CD4-positive, alpha-beta T cell (primary cell): Measurements from ENCODE around the gene KRTAP4-16. TPM values are rescaled to one million over a fixed set of nuclear protein-coding genes. Genes with fewer than 3 reads are reported as not detected.
"Not testable (repeated sequence)": the region's sequence is repeated elsewhere in the genome, so short reads cannot be mapped to it uniquely, and the experiment has no call there.

ENCODE experiments used
- ATAC-seq: fragments of 200-7000 bp; cut with Tn5 transposase; one replicate; pipeline ENCODE4 v1.10.0; 2022; ENCODE audit warnings: mild to moderate bottlenecking; ENCODE audit not compliant: poor library complexity
- CTCF ChIA-PET: fragments of 350-600 bp; sonication (Branson Sonifier 250); formaldehyde crosslinking; loops from one replicate; lab custom pipeline; 2021; ENCODE audit warnings: antibody characterized with exemption, inconsistent platforms; lab: Charles Lee
- POLR2A ChIA-PET: fragments of 350-600 bp; sonication (Branson Sonifier 250); formaldehyde crosslinking; loops from one replicate; lab custom pipeline; 2021; ENCODE audit warnings: antibody characterized with exemption, inconsistent platforms; lab: Charles Lee
- DNase-seq, 14 experiments: peaks; one replicate each; pipeline ENCODE4 v3.0.0-alpha.2; 2013 to 2020; ENCODE audit warnings: mixed read lengths in 2 of 14
- H3K27ac ChIP-seq, 2 donors: one replicate each; pipeline versions ENCODE4 v1.5.1 to v1.7.0; 2013; ENCODE audit warnings: low read length in 2 of 2, low read depth in 1 of 2, mild to moderate bottlenecking in 1 of 2
- H3K27me3 ChIP-seq, 2 experiments: 1 replicate in 1 of 2; 2 replicates in 1 of 2; pipeline versions ENCODE4 v1.6.1 to v1.7.0; 2013; ENCODE audit warnings: low read length in 2 of 2, control low read depth in 1 of 2, mild to moderate bottlenecking in 1 of 2, moderate library complexity in 1 of 2; ENCODE audit not compliant: insufficient read depth in 2 of 2, control insufficient read depth in 1 of 2
- H3K36me3 ChIP-seq: one replicate; pipeline ENCODE4 v1.6.1; 2013; ENCODE audit warnings: low read length, control low read depth; ENCODE audit not compliant: insufficient read depth
- H3K4me1 ChIP-seq: one replicate; pipeline ENCODE4 v1.6.1; 2013; ENCODE audit warnings: low read length, control low read depth; ENCODE audit not compliant: insufficient read depth
- H3K4me3 ChIP-seq: one replicate; pipeline ENCODE4 v1.5.1; 2013; ENCODE audit warnings: mild to moderate bottlenecking, low read length, moderate library complexity
- H3K9me3 ChIP-seq, 2 experiments: 1 replicate in 1 of 2; 2 replicates in 1 of 2; pipeline versions ENCODE4 v1.6.1 to v1.7.0; 2013; ENCODE audit warnings: low read length in 2 of 2, mild to moderate bottlenecking in 2 of 2, control low read depth in 1 of 2, moderate library complexity in 1 of 2; ENCODE audit not compliant: control insufficient read depth in 1 of 2, insufficient read depth in 1 of 2
- H3K27ac Mint-ChIP-seq: one replicate; pipeline ENCODE4 v1.8.0; 2020; ENCODE audit warnings: mixed read lengths
- H3K27me3 Mint-ChIP-seq: one replicate; pipeline ENCODE4 v1.8.0; 2021; ENCODE audit warnings: mixed read lengths
- H3K36me3 Mint-ChIP-seq: one replicate; pipeline ENCODE4 v1.8.0; 2021; ENCODE audit warnings: low read depth, mixed read lengths
- H3K4me1 Mint-ChIP-seq: one replicate; pipeline ENCODE4 v1.8.0; 2021; ENCODE audit warnings: low read depth, mixed read lengths
- H3K4me3 Mint-ChIP-seq: one replicate; pipeline ENCODE4 v1.8.0; 2020; ENCODE audit warnings: mild to moderate bottlenecking, mixed read lengths
- H3K9me3 Mint-ChIP-seq: one replicate; pipeline ENCODE4 v1.8.0; 2020; ENCODE audit warnings: mixed read lengths
- intact Hi-C, 2 experiments: fragments of 100-400 bp; cut with DNase I in 1 of 2; cut with micrococcal nuclease in 1 of 2; formaldehyde crosslinking; loops; one replicate each; pipeline versions ENCODE4 v1.15.1 to v1.9.0; 2023 to 2025; cut with DNase I, micrococcal nuclease
- total RNA-seq, 174 experiments: library from RNA in 2 of 174; stranded (reverse) in 2 of 174; gene quantifications; one replicate each; pipeline ENCODE4 v1.2.3 and lab custom pipeline; 2021 to 2026
- TF ChIP-seq, protein P1 (sequence below): fragments of 200-600 bp; IDR thresholded peaks from one replicate; pipeline ENCODE4 v1.8.0; 2022; ENCODE audit warnings: antibody characterized with exemption, mild to moderate bottlenecking

The KRTAP4-16 gene
- total RNA-seq, 2 experiments from 2014 or later, result not detected

DNA sequence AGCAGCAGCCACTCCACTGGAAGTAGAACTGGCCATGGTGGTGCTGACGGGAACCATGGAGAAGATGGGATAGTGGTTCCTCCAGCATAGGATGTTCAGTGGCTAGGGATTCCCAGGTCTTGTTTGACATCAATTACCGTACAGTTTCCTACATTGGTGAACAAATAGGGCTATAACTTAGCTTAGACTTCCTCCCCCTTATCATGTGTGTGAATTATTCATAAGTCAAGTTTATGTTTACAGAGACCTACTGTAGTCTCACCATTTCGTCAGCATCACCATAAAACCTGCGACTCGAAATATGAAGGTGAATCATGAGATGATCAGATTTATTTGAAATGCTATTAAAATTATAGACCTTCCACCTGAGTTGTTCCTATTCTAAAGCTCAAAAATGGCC lies 43.3 kb downstream of the KRTAP4-16 start:
- POLR2A ChIA-PET, result no interaction called here
- peaks cover 0 to 10% of the 10 kb centered on the region in 2 experiments for H3K27me3 ChIP-seq
- peaks cover 7% of the 10 kb centered on the region for H3K9me3 Mint-ChIP-seq

DNA sequence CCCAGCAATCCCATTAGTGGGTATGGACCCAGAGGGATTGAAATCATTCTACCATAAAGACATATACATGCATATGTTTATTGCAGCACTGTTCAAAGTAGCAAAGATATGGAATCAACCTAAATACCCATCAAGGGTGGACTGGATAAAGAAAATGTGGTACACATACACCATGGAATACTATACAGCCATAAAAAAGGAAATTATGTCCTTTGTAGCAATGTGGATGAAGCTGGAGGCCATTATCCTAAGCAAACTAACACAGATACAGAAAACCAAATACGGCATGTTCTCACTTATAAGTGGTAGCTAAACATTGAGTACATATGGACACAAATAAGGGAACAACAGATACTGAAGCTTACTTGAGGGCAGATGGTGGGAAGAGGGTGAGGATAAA lies 44.5 kb downstream of the KRTAP4-16 start:
- POLR2A ChIA-PET, result no interaction called here
- no peak overlapping the region for H3K4me3 ChIP-seq
- H3K4me3 Mint-ChIP-seq, result no peak overlapping the region

More for the DNA sequence above, 43.3 kb downstream of the KRTAP4-16 start:
- Histone ChIP-seq H3K27ac (no peak overlapping the region), H3K9me3 (no peaks in the 10 kb centered on the region), H3K36me3 (no peaks in the 10 kb centered on the region), H3K4me3 (no peak overlapping the region), H3K4me1 (no peaks in the 10 kb centered on the region)
- no peaks in the 10 kb centered on the region for H3K36me3 Mint-ChIP-seq
- intact Hi-C loops, result no loop called here
- ATAC-seq (no peak), DNase-seq (no peak)
- H3K27ac Mint-ChIP-seq, result no peak overlapping the region
- peaks cover 72% of the 10 kb centered on the region for H3K27me3 Mint-ChIP-seq
- no peaks in the 10 kb centered on the region for H3K4me1 Mint-ChIP-seq
- CTCF ChIA-PET, result no interaction called here
- no peak overlapping the region for H3K4me3 Mint-ChIP-seq
- TF ChIP-seq, protein P1, sequence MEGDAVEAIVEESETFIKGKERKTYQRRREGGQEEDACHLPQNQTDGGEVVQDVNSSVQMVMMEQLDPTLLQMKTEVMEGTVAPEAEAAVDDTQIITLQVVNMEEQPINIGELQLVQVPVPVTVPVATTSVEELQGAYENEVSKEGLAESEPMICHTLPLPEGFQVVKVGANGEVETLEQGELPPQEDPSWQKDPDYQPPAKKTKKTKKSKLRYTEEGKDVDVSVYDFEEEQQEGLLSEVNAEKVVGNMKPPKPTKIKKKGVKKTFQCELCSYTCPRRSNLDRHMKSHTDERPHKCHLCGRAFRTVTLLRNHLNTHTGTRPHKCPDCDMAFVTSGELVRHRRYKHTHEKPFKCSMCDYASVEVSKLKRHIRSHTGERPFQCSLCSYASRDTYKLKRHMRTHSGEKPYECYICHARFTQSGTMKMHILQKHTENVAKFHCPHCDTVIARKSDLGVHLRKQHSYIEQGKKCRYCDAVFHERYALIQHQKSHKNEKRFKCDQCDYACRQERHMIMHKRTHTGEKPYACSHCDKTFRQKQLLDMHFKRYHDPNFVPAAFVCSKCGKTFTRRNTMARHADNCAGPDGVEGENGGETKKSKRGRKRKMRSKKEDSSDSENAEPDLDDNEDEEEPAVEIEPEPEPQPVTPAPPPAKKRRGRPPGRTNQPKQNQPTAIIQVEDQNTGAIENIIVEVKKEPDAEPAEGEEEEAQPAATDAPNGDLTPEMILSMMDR, result no peak

DNA sequence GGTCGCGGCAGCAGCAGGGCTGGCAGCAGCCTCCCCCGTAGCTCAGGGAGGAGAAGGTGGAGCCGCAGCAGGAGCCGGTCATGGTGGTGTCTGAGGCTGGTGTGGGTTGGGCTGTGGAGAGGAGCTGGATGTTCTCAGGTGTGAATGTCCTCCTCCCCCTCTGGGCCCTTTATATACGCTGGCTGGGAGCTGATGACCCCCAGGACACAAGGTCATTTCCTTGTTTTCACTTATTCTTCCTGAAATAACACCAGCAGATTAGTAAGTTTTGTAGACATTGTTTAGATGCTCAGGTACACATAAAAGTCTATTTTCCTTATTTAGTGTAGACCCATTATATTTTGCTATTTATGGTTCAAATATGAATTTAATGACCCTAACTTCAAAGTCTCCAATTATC lies 46.9 kb downstream of the KRTAP4-16 start, which contains the start of gene KRTAP2-2:
TSS of gene KRTAP2-2 (minus strand) at position 101 of the 400 bp plus-strand sequence. CDS start at position 82, 19 bp downstream.
- H3K36me3 Mint-ChIP-seq, H3K4me3 Mint-ChIP-seq, CTCF ChIA-PET, H3K9me3 Mint-ChIP-seq, ATAC-seq, H3K27me3 ChIP-seq, H3K4me1 Mint-ChIP-seq, H3K27ac Mint-ChIP-seq, H3K36me3 ChIP-seq, POLR2A ChIA-PET, H3K4me1 ChIP-seq, H3K9me3 ChIP-seq, H3K27ac ChIP-seq, H3K4me3 ChIP-seq, DNase-seq: not testable (repeated sequence)
- intact Hi-C loops, result loop anchor here in 1 of 2 experiments (1.0 kb wide), 1 partner anchor 40 kb away; no protein-coding TSS in a partner anchor
- peaks cover 46% of the 10 kb centered on the region for H3K27me3 Mint-ChIP-seq

More for the DNA sequence above, 44.5 kb downstream of the KRTAP4-16 start:
- DNase-seq (no peak), ATAC-seq (no peak)
- Histone ChIP-seq H3K36me3 (no peaks in the 10 kb centered on the region), H3K4me1 (no peaks in the 10 kb centered on the region), H3K9me3 (no peaks in the 10 kb centered on the region), H3K27ac (no peak overlapping the region), H3K27me3 (peaks cover 0 to 10% of the 10 kb centered on the region in 2 experiments)
- Mint-ChIP-seq H3K27ac (no peak overlapping the region), H3K4me1 (no peaks in the 10 kb centered on the region), H3K36me3 (no peaks in the 10 kb centered on the region), H3K9me3 (peaks cover 7% of the 10 kb centered on the region), H3K27me3 (peaks cover 62% of the 10 kb centered on the region)
- TF ChIP-seq, protein P1, result no peak
- CTCF ChIA-PET, result no interaction called here
- intact Hi-C loops, result no loop called here

DNA sequence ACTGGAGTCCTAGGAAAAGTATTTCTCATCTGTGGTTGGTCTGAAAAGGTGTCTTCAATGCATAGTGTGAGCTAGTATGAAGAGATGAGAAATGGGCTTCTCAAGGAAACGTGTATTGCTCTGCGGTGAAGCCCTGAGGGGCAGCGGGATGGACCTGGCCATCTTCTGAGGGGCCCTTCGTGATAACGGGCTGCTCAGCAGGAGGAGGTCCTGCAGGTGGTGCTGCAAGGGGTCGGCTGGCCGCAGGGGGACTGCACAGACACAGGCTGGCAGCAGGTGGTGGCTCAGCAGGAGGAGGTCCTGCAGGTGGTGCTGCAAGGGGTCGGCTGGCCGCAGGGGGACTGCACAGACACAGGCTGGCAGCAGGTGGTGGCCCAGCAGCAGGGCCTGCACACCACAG lies 47.5 kb downstream of the KRTAP4-16 start:
- peaks cover 42% of the 10 kb centered on the region for H3K27me3 Mint-ChIP-seq
- H3K4me3 Mint-ChIP-seq, H3K36me3 ChIP-seq, H3K4me1 Mint-ChIP-seq, CTCF ChIA-PET, DNase-seq, H3K9me3 ChIP-seq, H3K27me3 ChIP-seq, intact Hi-C loops, H3K4me1 ChIP-seq, H3K27ac ChIP-seq, ATAC-seq, H3K4me3 ChIP-seq, H3K9me3 Mint-ChIP-seq, H3K27ac Mint-ChIP-seq, H3K36me3 Mint-ChIP-seq, POLR2A ChIA-PET: not testable (repeated sequence)
